HepG2 (cell line): ENCODE measurements around the gene NPB. TPM values are rescaled to one million over a fixed set of nuclear protein-coding genes. Genes with fewer than 3 reads are reported as not detected.

Experiments
- ATAC-seq: fragments of 200-7000 bp; cut with Tn5 transposase; 3 replicates; pipeline ENCODE4 v1.9.1; 2020; ENCODE audit warnings: mild to moderate bottlenecking, moderate library complexity
- BruUV-seq: library from RNA; stranded (reverse); fragments of 400-500 nt; replicated peaks from 2 replicates; lab custom pipeline; 2021; lab: Mats Ljungman, UMichigan
- CTCF ChIA-PET: fragments of 300-600 bp; formaldehyde crosslinking; extraction: SDS; loops from one replicate; lab custom pipeline; 2021; ENCODE audit warnings: low total read pairs, inconsistent platforms, low intra/inter-chr PET ratio; lab: Yijun Ruan, JAX
- POLR2A ChIA-PET: fragments of 350-600 bp; sonication (Branson Sonifier 250); formaldehyde crosslinking; loops from one replicate; lab custom pipeline; 2020; ENCODE audit warnings: antibody characterized with exemption, inconsistent platforms; lab: Yijun Ruan, JAX
- DNase-seq: peaks from one replicate; pipeline ENCODE4 v3.0.0-alpha.2; 2015; ENCODE audit warnings: low spot score
- FAIRE-seq: peaks from 3 replicates; lab custom pipeline; 2011; peaks lifted over from hg19 to GRCh38; lab: Jason Lieb, UNC
- H2AFZ ChIP-seq: one replicate; pipeline ENCODE4 v1.6.1; 2011; ENCODE audit warnings: low read length, inconsistent platforms
- H3K27ac ChIP-seq: fragments of 300-600 bp; 3 replicates; pipeline ENCODE4 v1.8.0; 2011; ENCODE audit warnings: mixed run types, mild to moderate bottlenecking, mixed read lengths, low read length, inconsistent platforms; ENCODE audit not compliant: insufficient read depth; ENCODE audit errors: extremely low read length
- H3K27me3 ChIP-seq, 2 experiments: fragments of 200-600 bp in 1 of 2; 2 replicates in 1 of 2; 3 replicates in 1 of 2; pipeline versions ENCODE4 v1.6.0 to v1.8.0; 2011; ENCODE audit warnings: low read length in 2 of 2, mild to moderate bottlenecking in 2 of 2, moderate library complexity in 2 of 2, inconsistent platforms in 1 of 2; ENCODE audit not compliant: insufficient read depth in 2 of 2, control insufficient read depth in 1 of 2
- H3K36me3 ChIP-seq, 2 experiments: fragments of 200-600 bp in 1 of 2; replicated peaks in 1 of 2; 2 replicates in 1 of 2; 3 replicates in 1 of 2; pipeline versions ENCODE4 v1.5.1 to v1.8.0; 2011; ENCODE audit warnings: low read length in 2 of 2, inconsistent platforms in 1 of 2; ENCODE audit not compliant: insufficient read depth in 2 of 2, control insufficient read depth in 1 of 2
- H3K4me1 ChIP-seq: 2 replicates; pipeline ENCODE4 v1.5.1; 2012; ENCODE audit warnings: low read length, inconsistent platforms; ENCODE audit not compliant: insufficient read depth
- H3K4me2 ChIP-seq: 2 replicates; pipeline ENCODE4 v1.6.0; 2011; ENCODE audit warnings: low read depth, low read length, inconsistent platforms
- H3K4me3 ChIP-seq, 3 experiments: fragments of 200-600 bp in 1 of 3; sonication (generic), shearing (Covaris generic) in 1 of 3; replicated peaks in 1 of 3; 2 replicates each; pipeline ENCODE4 v1.5.1; 2011 to 2016; ENCODE audit warnings: low read length in 3 of 3, inconsistent platforms in 2 of 3, low read depth in 2 of 3, mild to moderate bottlenecking in 2 of 3, control low read depth in 1 of 3, mixed read lengths in 1 of 3; ENCODE audit not compliant: insufficient read depth in 1 of 3
- H3K79me2 ChIP-seq: one replicate; pipeline ENCODE4 v1.6.1; 2011; ENCODE audit warnings: low read length, inconsistent platforms; ENCODE audit not compliant: insufficient read depth
- H3K9ac ChIP-seq: 2 replicates; pipeline ENCODE4 v1.6.0; 2011; ENCODE audit warnings: mild to moderate bottlenecking, low read depth, low read length, inconsistent platforms; ENCODE audit not compliant: insufficient read depth
- H3K9me3 ChIP-seq: 2 replicates; pipeline ENCODE4 v1.5.1; 2012; ENCODE audit warnings: mild to moderate bottlenecking, low read length
- H4K20me1 ChIP-seq: 2 replicates; pipeline ENCODE4 v1.6.0; 2011; ENCODE audit warnings: inconsistent platforms, mild to moderate bottlenecking, low read length, moderate library complexity; ENCODE audit not compliant: insufficient read depth
- CC2D1A ChIP-seq: sonication (generic); formaldehyde crosslinking; IDR thresholded peaks from 2 replicates; pipeline ENCODE4 v1.8.1; 2023; ENCODE audit warnings: mild to moderate bottlenecking, missing genetic modification reagents
- HMGXB4 ChIP-seq, 2 experiments: sonication (generic) in 1 of 2; formaldehyde crosslinking in 1 of 2; IDR thresholded peaks; 2 replicates each; pipeline versions ENCODE4 v1.4.0 to v1.6.1; 2018 to 2020; ENCODE audit warnings: missing genetic modification reagents in 2 of 2, borderline replicate concordance in 1 of 2, low read depth in 1 of 2, mild to moderate bottlenecking in 1 of 2, missing biosample characterization in 1 of 2
- KLF15 ChIP-seq: sonication (generic); formaldehyde crosslinking; IDR thresholded peaks from 2 replicates; pipeline ENCODE4 v1.8.1; 2023; ENCODE audit warnings: borderline replicate concordance, mild to moderate bottlenecking, inconsistent platforms, missing genetic modification reagents, mixed read lengths
- MTA3 ChIP-seq: sonication (generic); formaldehyde crosslinking; IDR thresholded peaks from 2 replicates; pipeline ENCODE4 v1.4.0; 2020; ENCODE audit warnings: missing genetic modification reagents
- RARA ChIP-seq: IDR thresholded peaks from 2 replicates; pipeline ENCODE4 v1.6.1; 2016; ENCODE audit warnings: missing genetic modification reagents, missing compliant biosample characterization
- RFXANK ChIP-seq: IDR thresholded peaks from 2 replicates; pipeline ENCODE4 v1.6.1; 2016
- SNAPC2 ChIP-seq: sonication (generic); formaldehyde crosslinking; IDR thresholded peaks from 2 replicates; pipeline ENCODE4 v1.8.1; 2022; ENCODE audit warnings: mild to moderate bottlenecking, missing genetic modification reagents
- TEAD2 ChIP-seq: sonication (generic); formaldehyde crosslinking; IDR thresholded peaks from 2 replicates; pipeline ENCODE4 v1.9.0; 2021; ENCODE audit warnings: missing genetic modification reagents
- TSC22D2 ChIP-seq: sonication (generic); formaldehyde crosslinking; IDR thresholded peaks from 2 replicates; pipeline ENCODE4 v1.5.1; 2020; ENCODE audit warnings: missing genetic modification reagents, mild to moderate bottlenecking, borderline replicate concordance
- ZBTB49 ChIP-seq: sonication (generic); formaldehyde crosslinking; IDR thresholded peaks from 2 replicates; pipeline ENCODE4 v1.4.0; 2020; ENCODE audit warnings: missing genetic modification reagents, borderline replicate concordance
- ZNF275 ChIP-seq: sonication (generic); formaldehyde crosslinking; IDR thresholded peaks from 2 replicates; pipeline ENCODE4 v1.8.0; 2022; ENCODE audit warnings: missing genetic modification reagents, mild to moderate bottlenecking, inconsistent platforms, borderline replicate concordance
- ZNF446 ChIP-seq: sonication (generic); formaldehyde crosslinking; IDR thresholded peaks from 2 replicates; pipeline ENCODE4 v1.5.0; 2020; ENCODE audit warnings: mild to moderate bottlenecking, missing genetic modification reagents
- ZNF704 ChIP-seq: sonication (generic); formaldehyde crosslinking; IDR thresholded peaks from 2 replicates; pipeline ENCODE4 v1.8.1; 2023; ENCODE audit warnings: mild to moderate bottlenecking, inconsistent platforms, moderate library complexity, missing genetic modification reagents, borderline replicate concordance
- ZNF839 ChIP-seq: sonication (generic); formaldehyde crosslinking; IDR thresholded peaks from 2 replicates; pipeline ENCODE4 v1.4.0; 2020; ENCODE audit warnings: missing genetic modification reagents, mild to moderate bottlenecking, borderline replicate concordance
- whole genome bisulfite sequencing: methylation state at CpG from one replicate; pipeline ENCODE4 v1.1.6; 2017; ENCODE audit warnings: low lambda C conversion rate; 5-methylcytosine and 5-hydroxymethylcytosine counted together
- in situ Hi-C: cut with HindIII; loops from 2 replicates; pipeline ENCODE4 v1.10.0; 2017; ENCODE audit warnings: low pct_unique_long_range_greater_than_20kb; ENCODE audit not compliant: extremely low pct_ligation_motif_present
- intact Hi-C: fragments of 100-400 bp; cut with micrococcal nuclease; formaldehyde crosslinking; loops from one replicate; pipeline ENCODE4 v1.10.0; 2022; ENCODE audit not compliant: unreplicated experiment
- polyA plus RNA-seq, 8 experiments: library from polyadenylated mRNA; depleted of rRNA in 3 of 8; stranded (reverse) in 7 of 8; unstranded in 1 of 8; fragments of >200 nt; fragmentation: Illumina TruSeq in 4 of 8; extraction: Trizol in 4 of 8; gene quantifications; 2 replicates each; pipeline versions ENCODE4 v1.2.1 to v1.2.3, GENCODE V29; 2011 to 2016; ENCODE audit warnings: low read depth in 4 of 8, missing spikeins in 1 of 8, mixed read lengths in 1 of 8; ENCODE audit not compliant: insufficient read depth in 1 of 8
- total RNA-seq, 5 experiments: library from RNA; depleted of rRNA; stranded (reverse); fragments of >200 nt; fragmentation: Illumina TruSeq; extraction: Trizol; gene quantifications; 2 replicates each; pipeline ENCODE4 v1.2.3, GENCODE V29; 2016; ENCODE audit warnings: low read depth in 1 of 5

The NPB gene
- total and polyA plus RNA-seq, 2 of the 13 experiments (the other 11 are each of a cell fraction or from before 2014, with no cell fraction given) = 0.11 to 0.93 TPM

GRCh38 chr17:81925860-81926450, 23.9 kb downstream of the NPB start (continued):
- TF ChIP-seq ZNF704 (CRISPR knock-in tag) = 0 out of 2 replicates have a peak, but pooled peaks have one; percentile 35
- no peak for TF ChIP-seq ZNF839
- 0 out of 2 replicates have a peak, but pooled peaks have one; percentile 14 for TF ChIP-seq TSC22D2 (CRISPR knock-in tag)
- no peak for TF ChIP-seq ZNF446 (CRISPR knock-in tag)

GRCh38 chr17:81926451-81927151, 24.6 kb downstream of the NPB start:
- 1% methylated on average over 30 of the region's 46 CpGs for WGBS
- TF ChIP-seq RFXANK (CRISPR knock-in tag) = no peak
- no peak; the same call in 1 of the 2 replicates for TF ChIP-seq ZNF275
- TF ChIP-seq KLF15 (CRISPR knock-in tag) = peak; percentile 49; the same call in 1 of the 2 replicates
- TF ChIP-seq RARA = peak; percentile 55
- TF ChIP-seq ZBTB49 = no peak
- no peak for TF ChIP-seq TEAD2 (CRISPR knock-in tag)
- TF ChIP-seq SNAPC2 (CRISPR knock-in tag) = no peak
- TF ChIP-seq HMGXB4 (CRISPR knock-in tag; IDR thresholded peaks at IDR 0.05; ENCODE audit: borderline replicate concordance in 1 of 2, low read depth in 1 of 2) = peak in 1 of 2 experiments; percentile 67; a peak in 1 of 4 replicates
- TF ChIP-seq MTA3 = no peak
- TF ChIP-seq CC2D1A (CRISPR knock-in tag) = no peak

More at GRCh38 chr17:81926451-81927151, 24.6 kb downstream of the NPB start:
- FAIRE-seq (peak; percentile 99), DNase-seq (peak; percentile 96), ATAC-seq (peak; percentile 76)
- peak overlapping the region; percentile 91 for H3K9ac ChIP-seq
- ChIA-PET POLR2A (interaction anchor here (0.7 to 6.1 kb wide), 29 partner anchors 10 to 316 kb away, joined by 3 to 71 read pairs (median 6); partner anchors contain the start of genes CENPX, DCXR, LRRC45 and MCRIP1), CTCF (no interaction called here)
- H3K4me2 ChIP-seq = peak overlapping the region; percentile 88
- no peaks in the 10 kb centered on the region for H3K9me3 ChIP-seq
- no peaks in the 10 kb centered on the region for H3K27me3 ChIP-seq
- in situ Hi-C loops (no loop called here), intact Hi-C loops (loop anchor here (2.0 kb wide), 1 partner anchor 16 kb away; the partner anchor contains the start of gene PCYT2)
- peaks cover 55% of the 10 kb centered on the region for H3K79me2 ChIP-seq
- H3K27ac ChIP-seq = peak overlapping the region; percentile 92
- peaks cover 51% of the 10 kb centered on the region for H3K4me1 ChIP-seq
- H3K36me3 ChIP-seq = peaks cover 6 to 10% of the 10 kb centered on the region in 2 experiments; a peak in 4 of 5 replicates
- H4K20me1 ChIP-seq = peaks cover 28% of the 10 kb centered on the region
- BruUV-seq = TSS peak; percentile 48
- peak overlapping the region; percentile 79 to 94 (median 91) for H3K4me3 ChIP-seq
- no peak overlapping the region for H2AFZ ChIP-seq
